Measurements from ENCODE around the gene F5.

Gene F5

GRCh38 chr1:169495046-169495775 lies 91.1 kb downstream of the F5 start:
- TF ChIP-seq POLR2A (IDR thresholded peaks at IDR 0.05; ENCODE audit: low read depth, low read length) (no peak), TAF1 (IDR thresholded peaks at IDR 0.05; ENCODE audit: borderline replicate concordance, low read depth, low read length) (no peak), POLR2AphosphoS5 (IDR thresholded peaks at IDR 0.05; ENCODE audit: low read depth, low read length) (no peak)
- DNase-seq (ENCODE audit: insufficient read length) = no peak
- FAIRE-seq = no peak

DNA sequence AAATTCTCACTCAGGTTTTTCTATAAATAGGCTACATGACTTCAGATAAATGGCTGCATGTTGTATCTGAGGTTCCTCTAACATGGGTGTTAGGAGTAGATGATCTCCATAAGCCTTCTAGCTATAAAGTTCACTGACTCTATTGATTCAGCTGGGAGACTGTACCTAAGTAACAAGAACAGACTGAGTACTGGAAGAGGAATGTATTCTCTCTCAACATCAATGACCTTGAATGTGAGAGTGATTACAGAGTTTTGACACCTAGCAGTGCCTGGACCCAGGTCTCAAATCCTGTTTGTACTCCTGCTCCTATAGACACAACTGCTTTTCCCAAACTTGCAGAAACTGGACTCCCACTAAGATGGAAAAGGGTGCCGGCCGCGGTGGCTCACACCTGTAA lies 91.9 kb downstream of the F5 start:
- TF ChIP-seq POLR2A (IDR thresholded peaks at IDR 0.05; ENCODE audit: low read depth, low read length) (no peak), TAF1 (IDR thresholded peaks at IDR 0.05; ENCODE audit: borderline replicate concordance, low read depth, low read length) (no peak), POLR2AphosphoS5 (IDR thresholded peaks at IDR 0.05; ENCODE audit: low read depth, low read length) (no peak)
- FAIRE-seq = no peak

GRCh38 chr1:169493251-169493650 lies 93.0 kb downstream of the F5 start:
- no peak for FAIRE-seq
- TF ChIP-seq POLR2AphosphoS5 (IDR thresholded peaks at IDR 0.05; ENCODE audit: low read depth, low read length) = no peak
- TF ChIP-seq POLR2A (IDR thresholded peaks at IDR 0.05; ENCODE audit: low read depth, low read length) = no peak
- no peak for TF ChIP-seq TAF1 (IDR thresholded peaks at IDR 0.05; ENCODE audit: borderline replicate concordance, low read depth, low read length)

More for the DNA sequence above, 91.9 kb downstream of the F5 start:
- DNase-seq (ENCODE audit: insufficient read length) = no peak

DNA sequence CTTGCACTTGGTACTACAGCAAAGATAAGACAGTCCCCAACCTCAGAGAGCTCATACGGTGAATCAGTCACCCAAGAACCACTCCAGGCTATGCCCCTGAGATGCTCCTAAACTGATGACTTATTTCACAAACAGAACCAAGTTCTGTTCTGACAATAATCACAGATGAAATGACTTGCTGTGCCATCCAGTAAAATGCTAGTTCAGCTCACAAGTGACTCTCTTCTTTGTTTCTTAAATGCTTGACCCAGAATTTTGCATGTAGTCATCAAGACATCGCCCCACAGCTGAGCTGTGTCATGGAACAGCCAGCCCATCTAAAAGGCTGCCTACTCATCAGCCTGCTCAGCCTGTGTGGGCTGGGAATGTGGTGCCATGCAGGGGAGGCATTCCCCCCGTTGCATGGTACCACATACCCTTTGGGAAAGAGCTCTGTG lies 94.4 kb downstream of the F5 start:
- DNase-seq (ENCODE audit: insufficient read length) = no peak
- no peak for FAIRE-seq
- TF ChIP-seq TAF1 (IDR thresholded peaks at IDR 0.05; ENCODE audit: borderline replicate concordance, low read depth, low read length) (no peak), POLR2A (IDR thresholded peaks at IDR 0.05; ENCODE audit: low read depth, low read length) (no peak), POLR2AphosphoS5 (IDR thresholded peaks at IDR 0.05; ENCODE audit: low read depth, low read length) (no peak)

More at GRCh38 chr1:169493251-169493650, 93.0 kb downstream of the F5 start:
- DNase-seq (ENCODE audit: insufficient read length) = no peak

DNA sequence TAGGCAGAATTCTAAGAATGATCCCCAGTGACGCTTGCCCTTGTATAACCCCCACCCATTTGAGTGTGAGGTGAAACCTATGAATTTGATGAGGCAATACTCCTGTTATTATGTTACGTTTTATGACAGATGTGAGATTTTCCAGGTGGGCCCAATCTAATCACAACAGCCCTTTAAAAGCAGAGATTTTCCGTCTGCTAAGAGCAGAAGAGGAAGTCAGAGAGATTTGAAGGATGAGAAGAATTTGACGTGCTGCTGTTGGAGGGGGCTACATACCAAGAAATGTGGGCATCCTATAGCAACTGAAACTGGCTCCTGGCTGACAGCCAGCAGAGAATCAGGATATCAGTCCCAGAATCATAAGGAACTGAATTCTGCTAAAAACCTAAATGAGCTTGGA lies 98.1 kb downstream of the F5 start:
- DNase-seq (ENCODE audit: insufficient read length) = no peak
- TF ChIP-seq POLR2A (IDR thresholded peaks at IDR 0.05; ENCODE audit: low read depth, low read length) (no peak), TAF1 (IDR thresholded peaks at IDR 0.05; ENCODE audit: borderline replicate concordance, low read depth, low read length) (no peak), POLR2AphosphoS5 (IDR thresholded peaks at IDR 0.05; ENCODE audit: low read depth, low read length) (no peak)
- no peak for FAIRE-seq

DNA sequence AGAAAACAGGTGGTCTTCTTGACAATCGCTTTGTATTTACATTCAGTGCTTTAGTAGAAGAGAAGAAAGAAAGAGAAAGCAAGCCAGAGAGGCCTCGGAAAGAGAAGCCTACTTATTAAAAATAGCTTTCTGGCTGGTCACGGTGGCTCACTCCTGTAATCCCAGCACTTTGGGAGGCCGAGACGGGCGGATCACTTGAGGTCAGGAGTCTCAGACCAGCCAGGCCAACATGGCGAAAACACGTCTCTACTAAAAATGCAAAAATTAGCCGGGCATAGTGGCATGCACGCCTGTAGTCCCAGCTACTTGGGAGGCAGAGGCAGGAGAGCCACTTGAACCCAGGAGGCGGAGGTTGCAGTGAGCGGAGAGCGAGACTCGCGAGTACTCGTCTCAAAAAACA lies 98.7 kb downstream of the F5 start:
- DNase-seq (ENCODE audit: insufficient read length) = no peak
- no peak for FAIRE-seq
- TF ChIP-seq TAF1 (IDR thresholded peaks at IDR 0.05; ENCODE audit: borderline replicate concordance, low read depth, low read length) (no peak), POLR2AphosphoS5 (IDR thresholded peaks at IDR 0.05; ENCODE audit: low read depth, low read length) (no peak), POLR2A (IDR thresholded peaks at IDR 0.05; ENCODE audit: low read depth, low read length) (no peak)

DNA sequence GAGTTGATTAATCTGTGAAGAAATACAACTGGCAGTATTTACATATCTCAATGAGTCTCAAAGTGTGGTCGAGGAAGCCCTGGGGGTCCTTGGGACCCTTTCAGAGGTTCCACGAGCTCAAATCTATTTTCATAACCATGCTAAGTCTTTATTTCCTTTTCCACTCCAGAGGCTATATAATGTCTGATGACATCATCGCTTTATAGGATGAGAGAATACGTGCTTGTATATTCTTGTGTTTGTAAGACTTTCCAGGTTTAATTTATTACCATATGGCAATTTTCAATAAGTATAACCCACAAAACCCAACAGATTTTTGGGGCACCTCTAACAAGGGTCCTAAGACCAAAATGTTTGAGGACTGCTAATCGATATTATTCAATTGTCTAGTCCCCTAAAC lies 99.1 kb downstream of the F5 start:
- no peak for FAIRE-seq
- DNase-seq (ENCODE audit: insufficient read length) = no peak
- TF ChIP-seq POLR2A (IDR thresholded peaks at IDR 0.05; ENCODE audit: low read depth, low read length) = no peak
- no peak for TF ChIP-seq POLR2AphosphoS5 (IDR thresholded peaks at IDR 0.05; ENCODE audit: low read depth, low read length)
- TF ChIP-seq TAF1 (IDR thresholded peaks at IDR 0.05; ENCODE audit: borderline replicate concordance, low read depth, low read length) = no peak

- no peak for TF ChIP-seq POLR2AphosphoS5 (IDR thresholded peaks at IDR 0.05; ENCODE audit: low read depth, low read length)
- TF ChIP-seq TAF1 (IDR thresholded peaks at IDR 0.05; ENCODE audit: borderline replicate concordance, low read depth, low read length) = no peak
- TF ChIP-seq POLR2A (IDR thresholded peaks at IDR 0.05; ENCODE audit: low read depth, low read length) = no peak
- FAIRE-seq (no peak), DNase-seq (ENCODE audit: insufficient read length) (no peak)
These were observed 99.8 kb downstream of the F5 start for GRCh38 chr1:169486281-169487051.

DNA sequence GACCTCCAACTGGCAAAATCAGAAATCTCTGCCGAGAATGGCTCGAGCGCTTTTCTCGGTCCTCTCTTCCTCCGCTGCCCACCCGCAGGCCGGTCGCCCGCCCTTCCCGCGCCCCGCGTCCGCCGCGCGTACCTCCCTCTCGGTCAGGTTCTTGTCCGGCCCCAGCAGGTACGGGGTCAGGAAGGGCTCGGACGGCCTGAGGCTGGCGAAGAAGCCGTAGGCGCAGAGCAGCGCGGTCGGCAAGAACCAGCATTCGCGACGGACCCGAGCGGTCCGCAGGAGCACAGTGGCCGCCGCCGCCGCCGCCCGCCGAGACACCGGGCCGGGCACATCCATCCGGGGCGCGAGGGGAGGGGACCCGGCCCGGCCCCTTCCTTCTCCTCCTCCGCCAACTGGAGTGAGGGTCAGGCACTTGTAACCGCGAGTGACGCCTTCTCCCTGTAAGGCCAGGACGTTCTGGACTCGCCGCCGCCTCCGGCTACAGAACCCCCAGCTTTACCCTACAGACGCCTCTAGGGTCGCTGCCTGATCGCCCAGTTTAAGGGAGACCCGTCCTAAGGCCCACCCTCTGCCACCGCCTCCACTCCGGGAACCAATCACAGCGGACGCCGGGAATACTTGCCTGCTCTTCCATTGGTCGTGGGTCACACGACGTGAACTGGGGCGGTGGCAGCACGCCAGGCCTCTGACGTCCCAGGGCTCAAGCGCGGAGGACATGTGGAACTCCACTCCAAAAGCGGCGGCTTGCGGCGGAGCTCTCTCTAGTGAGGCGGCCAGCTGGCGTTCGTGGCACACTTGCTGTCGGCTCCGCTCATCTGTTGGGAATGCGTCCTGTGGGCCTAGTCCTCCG lies 100.6 kb downstream of the F5 start, which contains the start of gene SLC19A2:
TSS of gene SLC19A2 (minus strand) at position 514 of the 850 bp plus-strand sequence. CDS start at position 336, 178 bp downstream.
- peak; percentile 98 for FAIRE-seq
- DNase-seq (ENCODE audit: insufficient read length) = peak; percentile 93
- TF ChIP-seq POLR2A (IDR thresholded peaks at IDR 0.05; ENCODE audit: low read depth, low read length) = peak; percentile 87
- 0 out of 2 replicates have a peak, but pooled peaks have one; percentile 47 for TF ChIP-seq TAF1 (IDR thresholded peaks at IDR 0.05; ENCODE audit: borderline replicate concordance, low read depth, low read length)
- peak; percentile 81 for TF ChIP-seq POLR2AphosphoS5 (IDR thresholded peaks at IDR 0.05; ENCODE audit: low read depth, low read length)

- FAIRE-seq = peak; percentile 17
- TF ChIP-seq POLR2A (IDR thresholded peaks at IDR 0.05; ENCODE audit: low read depth, low read length) = no peak
- TF ChIP-seq POLR2AphosphoS5 (IDR thresholded peaks at IDR 0.05; ENCODE audit: low read depth, low read length) = no peak
- TF ChIP-seq TAF1 (IDR thresholded peaks at IDR 0.05; ENCODE audit: borderline replicate concordance, low read depth, low read length) = no peak
- DNase-seq (ENCODE audit: insufficient read length) = no peak
These were observed 101.4 kb downstream of the F5 start for GRCh38 chr1:169484683-169485430.
